Measurements from ENCODE around the gene PGM5.
"Not testable (repeated sequence)": the region's sequence is repeated elsewhere in the genome, so short reads cannot be mapped to it uniquely, and the experiment has no call there.

The PGM5 gene

DNA sequence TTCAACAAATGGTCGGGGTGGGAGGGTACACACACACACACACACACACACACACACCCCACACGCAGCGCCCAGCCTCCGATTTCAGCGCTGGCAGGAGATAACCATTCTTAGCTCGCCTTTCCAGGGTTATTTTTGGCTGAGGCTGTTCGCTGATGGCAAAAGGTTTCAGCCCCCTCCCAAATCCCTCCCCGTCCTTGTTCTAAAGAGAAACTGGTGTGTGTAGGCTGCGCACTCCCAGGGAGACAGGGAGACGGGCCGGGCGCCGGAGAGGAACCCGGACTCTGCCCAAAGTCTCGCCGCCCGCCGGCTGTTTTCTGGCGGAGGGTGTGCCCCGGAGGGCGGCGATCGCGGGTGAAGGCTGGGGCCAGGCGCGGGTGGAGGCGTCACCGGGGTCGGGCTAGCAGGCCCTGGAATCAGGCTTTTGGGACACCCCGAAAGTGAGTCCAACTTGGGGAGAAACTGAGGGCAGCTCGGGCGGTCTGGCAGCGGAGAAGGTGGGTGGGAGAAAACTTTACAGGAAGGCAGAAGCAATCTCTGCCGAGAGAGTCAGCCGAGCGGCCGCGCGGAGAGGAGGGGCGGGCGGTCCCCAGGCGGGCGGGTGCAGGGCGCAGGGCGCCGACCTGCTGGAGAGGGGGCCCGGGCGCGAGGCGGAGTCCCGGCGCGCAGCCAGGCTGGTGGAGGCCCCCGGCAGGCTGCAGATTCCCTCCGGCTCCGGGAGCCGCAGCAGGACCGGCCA lies at the start of gene PGM5:
Gene PGM5, plus strand, starts transcription at position 232 of the 739 bp plus-strand sequence. CDS start 517 bp downstream, outside the sequence.
- DNase-seq = not testable (repeated sequence)

DNA sequence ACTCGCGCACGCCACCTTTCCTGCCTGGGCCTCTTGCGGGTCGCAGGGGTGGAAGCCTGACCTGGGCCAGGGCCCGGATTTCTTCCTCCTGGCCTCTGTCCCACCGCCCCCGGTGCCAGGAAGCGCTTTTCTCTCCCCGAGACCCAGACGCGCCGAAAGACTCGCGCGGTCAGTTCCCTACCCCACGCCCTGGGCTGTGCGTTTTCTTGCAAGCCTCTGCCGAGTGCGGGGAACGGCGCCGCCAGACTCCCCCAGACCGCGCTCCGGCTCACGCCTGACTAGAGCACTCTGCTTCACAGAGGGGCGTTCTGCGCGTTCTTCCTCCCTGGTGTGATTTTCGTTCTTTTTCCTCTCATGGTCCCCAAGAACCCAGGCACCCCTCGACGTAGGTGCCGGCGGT lies 49.3 kb upstream of the PGM5 start:
- not testable (repeated sequence) for DNase-seq

DNA sequence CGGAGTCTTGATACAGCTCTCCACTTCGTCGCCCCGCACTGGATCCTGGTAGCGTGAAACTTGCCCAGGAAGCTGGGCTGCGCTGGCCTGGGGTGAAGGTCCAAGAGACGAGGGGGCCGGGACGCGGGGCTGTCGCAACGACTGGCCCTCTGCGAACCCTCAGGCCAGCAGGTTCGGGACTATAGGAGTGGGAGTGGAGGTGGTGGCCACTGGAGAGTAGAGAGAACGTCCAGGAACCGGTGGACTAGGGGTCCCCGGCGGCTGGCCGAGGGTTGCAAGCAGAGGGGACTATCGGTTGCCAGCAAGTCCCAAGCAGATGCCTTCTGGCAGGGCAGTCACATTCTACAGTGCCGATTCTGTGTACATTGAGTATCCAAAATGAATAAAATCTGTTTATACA lies 48.8 kb upstream of the PGM5 start:
- not testable (repeated sequence) for DNase-seq

DNA sequence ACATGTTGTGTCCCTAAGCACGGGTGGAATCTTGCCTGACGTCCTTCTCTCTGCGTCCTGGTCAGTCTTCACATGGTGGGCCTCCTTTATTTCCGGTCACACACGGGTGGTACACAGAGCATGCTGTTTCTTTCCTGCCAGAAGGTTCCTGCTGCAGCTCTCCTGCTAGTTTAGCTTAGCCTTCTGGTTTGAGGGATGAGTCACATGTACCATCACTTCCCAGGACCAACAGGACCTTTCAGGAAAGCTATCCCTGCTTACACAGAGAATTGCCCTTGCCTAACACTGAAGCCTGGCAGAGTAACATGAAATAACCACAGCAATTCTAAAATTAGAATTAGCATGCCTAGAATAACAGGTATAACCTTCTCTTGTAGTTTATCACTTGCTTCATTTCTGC lies 45.2 kb upstream of the PGM5 start:
- not testable (repeated sequence) for DNase-seq

DNA sequence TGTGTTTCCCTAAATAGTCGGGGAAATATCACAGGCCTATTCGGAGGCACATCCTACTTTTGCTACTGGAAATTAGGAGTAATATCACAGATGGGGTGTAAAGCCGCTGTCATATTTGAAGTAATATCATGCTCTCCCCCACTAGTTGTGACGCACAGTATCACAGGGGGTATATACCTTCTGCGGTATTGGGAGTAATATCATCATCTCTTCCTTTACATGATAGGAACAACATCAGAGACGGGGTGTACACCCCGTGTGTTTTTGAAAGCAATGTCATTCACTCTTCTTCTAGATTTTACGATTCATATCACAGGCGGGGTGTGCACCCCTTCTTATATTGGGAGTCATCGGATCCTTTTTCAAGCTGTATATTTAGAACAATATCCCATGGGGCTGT lies 38.2 kb upstream of the PGM5 start:
- DNase-seq = not testable (repeated sequence)

DNA sequence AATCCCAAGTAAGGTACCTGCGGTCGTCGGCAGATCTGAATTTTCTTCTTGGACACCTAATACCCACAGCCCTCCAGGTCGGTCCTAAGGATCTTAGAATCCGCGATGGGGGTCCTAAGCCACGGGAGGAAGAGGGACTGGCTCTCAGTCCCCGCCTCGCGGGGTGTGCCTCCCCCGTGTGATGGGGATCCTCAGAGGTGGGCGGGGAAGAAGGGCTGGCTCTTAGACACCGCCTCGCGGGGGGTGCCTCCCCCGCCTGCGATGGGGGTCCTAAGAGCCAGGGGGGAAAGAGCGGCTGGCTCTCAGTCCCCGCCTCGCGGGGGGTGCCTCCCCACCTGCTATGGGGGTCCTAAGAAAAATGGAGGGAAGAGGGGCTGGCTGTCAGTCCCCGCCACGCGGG lies 32.7 kb upstream of the PGM5 start:
- DNase-seq = not testable (repeated sequence)

DNA sequence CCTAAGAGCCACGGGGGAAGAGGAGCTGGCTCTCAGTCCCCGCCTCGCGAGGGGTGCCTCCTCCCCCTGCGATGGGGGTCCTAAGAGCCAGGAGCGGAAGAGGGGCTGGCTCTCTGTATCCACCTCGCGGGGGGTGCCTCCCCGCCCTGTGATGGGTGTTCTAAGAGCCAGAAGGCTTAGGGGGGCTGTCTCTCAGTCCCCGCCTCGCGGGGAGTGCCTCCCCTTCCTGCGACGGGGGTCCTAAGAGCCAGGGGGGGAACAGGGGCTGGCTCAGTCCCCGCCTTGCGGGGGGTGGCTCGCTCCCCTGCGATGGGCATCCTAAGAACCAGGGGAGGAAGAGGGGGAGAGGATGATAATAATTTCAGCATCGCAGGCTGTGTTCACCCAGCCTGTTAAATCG lies 31.9 kb upstream of the PGM5 start:
- DNase-seq = not testable (repeated sequence)

DNA sequence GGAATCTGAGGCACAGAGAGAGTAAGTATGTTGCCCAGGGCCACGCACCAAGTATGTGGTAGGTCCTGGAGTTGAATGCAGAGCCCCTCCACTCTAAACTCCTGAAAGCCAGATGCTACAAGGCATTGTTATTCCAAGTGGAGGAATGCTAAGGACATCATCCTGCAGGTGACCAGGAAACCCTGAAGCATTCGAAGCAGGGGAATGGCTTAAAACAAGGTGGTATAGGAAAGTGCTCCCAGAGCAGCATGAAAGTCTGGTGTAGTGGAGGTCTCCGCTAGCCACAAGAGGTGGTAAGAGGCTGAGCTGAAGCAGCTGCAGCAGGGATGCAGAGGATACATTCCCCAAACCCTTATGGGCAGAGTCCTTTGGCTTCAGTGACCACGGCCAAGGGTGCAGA lies 27.3 kb upstream of the PGM5 start:
- not testable (repeated sequence) for DNase-seq

DNA sequence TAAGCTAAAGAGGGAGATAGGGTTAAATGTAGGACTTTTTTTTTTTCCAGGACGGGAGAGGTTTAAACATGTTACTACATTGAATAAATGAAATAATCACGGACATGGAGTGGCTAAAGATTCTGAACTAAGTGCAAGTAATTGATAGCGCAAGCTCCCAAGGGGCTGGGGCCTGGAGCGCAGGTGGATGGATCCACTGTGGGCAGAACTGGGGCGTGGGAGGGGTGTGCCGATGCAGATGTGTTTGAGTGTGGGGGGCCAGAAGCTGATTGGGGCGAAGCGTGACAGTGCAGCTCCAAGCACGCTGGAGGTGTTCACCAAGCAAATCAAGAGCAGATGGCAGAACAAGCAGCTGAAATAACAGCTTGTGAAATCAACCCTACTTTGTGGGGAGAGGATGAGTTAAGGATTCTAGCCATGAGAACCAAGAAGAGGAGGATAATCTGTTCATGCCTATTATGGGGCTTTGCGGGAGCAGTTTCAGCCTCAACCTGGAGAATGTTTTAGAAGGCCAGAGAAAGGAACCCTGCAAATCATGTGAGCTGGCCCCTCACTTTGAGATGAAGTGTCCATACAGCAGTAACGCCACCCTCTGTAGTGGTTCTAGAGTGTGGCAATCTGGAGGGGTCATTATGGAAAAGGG lies 25.8 kb upstream of the PGM5 start:
- DNase-seq = not testable (repeated sequence)

DNA sequence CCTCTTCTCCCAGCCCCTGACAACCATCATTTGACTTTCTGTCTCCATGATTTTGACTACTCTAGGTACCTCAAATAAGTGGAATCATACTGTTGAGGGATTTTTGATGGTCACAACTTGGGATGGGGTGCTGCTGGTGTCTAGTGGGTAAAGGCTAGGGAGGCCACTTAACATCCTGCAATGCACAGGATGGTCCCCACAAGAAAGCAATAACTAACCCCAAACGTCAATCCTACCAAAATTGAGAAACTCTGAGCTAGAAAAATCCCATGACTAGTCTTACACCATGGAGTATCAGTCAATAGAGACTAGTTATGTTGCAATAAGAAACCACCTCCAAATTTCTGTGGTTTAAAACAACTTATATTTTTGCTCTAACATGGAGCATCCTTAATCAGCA lies 24.3 kb upstream of the PGM5 start:
- not testable (repeated sequence) for DNase-seq

DNA sequence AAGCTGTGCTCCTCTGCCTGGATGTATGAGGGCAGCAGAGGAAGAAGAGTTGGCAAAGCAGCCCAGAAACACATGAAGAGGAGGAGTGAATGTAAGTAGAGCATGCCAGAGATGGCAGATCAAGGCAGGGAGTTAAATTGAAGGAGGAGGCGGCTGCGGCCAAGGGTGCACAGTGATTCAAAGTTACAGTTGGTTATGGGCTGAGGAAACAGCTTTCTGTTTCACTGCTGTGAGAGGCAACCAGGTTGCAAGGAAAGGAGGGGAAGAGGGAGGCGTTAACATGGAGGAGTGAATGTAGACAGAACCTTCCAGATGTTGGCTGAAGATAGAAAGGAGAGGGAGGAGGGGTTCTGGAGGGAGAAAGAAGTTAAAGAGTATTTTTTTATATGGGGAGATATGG lies 20.5 kb upstream of the PGM5 start:
- DNase-seq = not testable (repeated sequence)

DNA sequence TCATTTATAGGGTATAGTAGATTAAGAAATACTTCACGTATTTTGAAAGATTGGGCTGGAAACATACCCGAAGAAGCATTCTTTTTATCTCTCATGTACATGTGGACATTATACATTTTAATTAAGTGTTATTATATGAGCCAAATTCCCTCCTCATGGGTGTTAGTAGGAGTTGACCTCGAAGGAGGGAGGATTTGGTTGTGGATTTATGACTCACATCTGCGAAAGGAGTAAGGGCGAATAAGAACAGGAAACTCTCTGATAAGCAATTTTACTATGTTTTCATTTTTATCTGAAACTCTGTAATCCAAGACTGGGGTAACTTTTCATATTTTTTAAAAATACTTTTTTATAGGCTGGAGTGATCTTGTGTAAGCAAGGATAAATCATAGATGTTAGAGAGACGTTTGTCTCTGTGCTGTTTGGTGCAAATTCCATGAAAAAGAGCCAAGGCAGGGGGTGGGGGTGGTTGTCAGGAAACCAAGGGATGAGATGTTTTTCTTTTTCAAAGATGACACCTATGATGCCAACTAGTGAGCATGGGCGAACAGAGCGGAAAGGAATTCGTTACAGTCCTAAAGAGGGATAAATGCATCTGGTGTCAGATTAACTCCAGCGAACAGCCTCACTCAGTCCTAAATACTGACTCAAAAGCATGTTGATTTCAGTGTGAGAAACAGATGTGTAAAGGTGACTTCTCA lies 19.6 kb upstream of the PGM5 start:
- DNase-seq = not testable (repeated sequence)

DNA sequence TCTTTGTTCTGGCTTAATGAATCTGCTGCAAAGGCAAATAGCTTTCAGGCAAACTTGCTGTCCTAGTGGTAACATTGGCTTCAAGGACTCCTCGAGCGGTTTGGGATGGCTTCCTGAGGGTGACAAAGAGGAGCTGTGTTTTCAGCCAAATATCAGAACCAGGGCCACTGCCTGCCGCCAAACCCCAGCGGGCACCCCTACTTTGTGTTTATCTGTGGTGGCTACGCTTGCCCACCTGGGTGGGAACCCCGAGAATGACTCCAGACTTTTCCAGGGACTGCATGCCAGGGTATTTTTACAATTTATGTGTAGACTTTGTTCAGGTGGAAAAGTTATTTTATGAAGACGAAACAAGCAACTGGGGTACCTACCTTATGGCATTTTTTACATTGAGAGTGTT lies 18.4 kb upstream of the PGM5 start:
- not testable (repeated sequence) for DNase-seq

DNA sequence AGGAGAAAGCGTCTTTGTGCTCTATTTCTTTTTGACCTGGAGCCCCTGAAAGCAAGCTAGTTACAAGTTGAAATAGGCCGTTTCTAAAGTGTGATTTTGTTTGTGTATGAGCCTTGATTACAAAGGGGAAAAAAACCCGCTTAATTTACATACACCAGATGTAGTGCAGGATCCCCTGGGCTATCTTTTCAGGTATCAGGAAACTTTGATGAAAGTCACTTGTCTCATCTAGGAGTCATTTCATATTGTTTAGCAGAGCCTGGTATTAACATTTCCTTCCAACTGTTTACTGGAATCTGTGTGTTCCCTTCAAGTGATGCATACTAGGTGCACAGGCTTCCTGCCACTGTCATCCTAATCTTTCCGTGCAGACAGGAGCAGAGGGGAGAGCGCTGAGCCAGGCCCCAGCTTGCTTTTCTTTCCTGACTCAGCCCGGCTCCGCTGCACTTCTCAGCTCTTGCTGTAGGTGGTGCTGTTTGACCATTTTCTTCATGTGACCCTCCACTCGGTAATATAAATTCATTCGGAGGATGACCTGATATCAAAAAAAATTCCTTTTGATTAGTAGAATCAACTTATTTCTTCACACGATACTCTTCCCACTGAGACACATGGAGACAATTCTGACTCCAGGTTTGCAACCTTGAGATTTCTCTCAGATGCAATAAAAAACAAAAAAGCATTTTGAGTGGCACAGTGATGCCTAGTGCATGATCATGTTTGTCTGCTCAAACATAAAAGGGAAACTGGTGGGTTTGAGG lies 14.0 kb upstream of the PGM5 start:
- DNase-seq = not testable (repeated sequence)

DNA sequence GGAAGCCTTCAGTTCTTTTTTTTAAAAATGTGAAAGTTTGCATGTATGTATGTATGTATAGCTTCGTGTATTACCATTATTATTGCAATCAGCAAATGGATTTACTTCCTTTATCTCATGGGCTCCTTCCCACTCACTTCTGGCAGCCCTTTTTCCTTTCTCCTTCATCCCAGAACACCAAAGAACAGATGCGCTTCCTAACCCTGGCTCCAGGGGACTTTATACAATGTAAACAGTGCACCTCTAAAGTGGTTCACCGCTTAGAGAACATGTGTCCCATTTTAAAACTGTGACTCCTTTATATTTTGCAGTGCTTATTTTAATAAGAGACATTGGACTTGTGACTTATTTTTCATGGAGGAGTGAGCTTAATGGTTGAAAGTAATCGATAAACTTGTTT lies 13.2 kb upstream of the PGM5 start:
- not testable (repeated sequence) for DNase-seq

DNA sequence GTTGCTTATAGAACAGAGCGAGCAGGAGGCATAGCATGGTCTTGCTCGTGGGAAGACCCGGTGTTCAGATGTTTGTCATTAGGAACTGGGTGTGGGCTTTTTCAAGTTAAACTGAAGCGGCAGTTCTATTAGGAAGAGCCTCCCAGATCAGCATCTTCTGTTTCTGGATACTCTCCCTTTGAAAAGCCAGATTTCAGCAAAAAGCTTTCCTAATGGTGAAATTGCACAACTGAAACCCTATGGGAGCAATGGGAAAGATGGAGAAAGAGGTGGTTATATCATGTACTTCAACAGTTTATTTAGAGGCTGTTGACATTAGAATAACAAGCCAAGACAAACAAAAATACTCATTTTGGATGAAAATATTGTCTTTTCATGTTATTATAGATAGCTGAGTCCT lies 12.4 kb upstream of the PGM5 start:
- DNase-seq = not testable (repeated sequence)

DNA sequence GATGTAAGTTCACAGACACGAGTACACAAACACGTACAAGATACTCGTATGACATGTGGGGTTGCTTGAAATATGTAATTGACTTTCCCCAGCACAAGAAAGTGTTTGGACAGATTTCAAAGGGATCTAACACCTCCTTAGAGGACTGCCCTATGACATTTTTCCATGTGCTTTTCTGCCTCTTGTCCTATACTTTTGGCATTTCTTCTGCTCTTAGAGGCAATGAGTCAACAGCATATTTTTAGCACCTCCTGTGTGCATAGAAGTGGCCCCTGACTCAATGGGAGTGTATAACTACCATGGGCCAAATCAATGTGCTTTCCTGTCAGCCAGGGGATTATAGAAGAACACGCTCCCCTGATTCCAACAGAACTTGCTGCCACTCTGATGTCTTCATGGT lies 4.7 kb upstream of the PGM5 start:
- not testable (repeated sequence) for DNase-seq

DNA sequence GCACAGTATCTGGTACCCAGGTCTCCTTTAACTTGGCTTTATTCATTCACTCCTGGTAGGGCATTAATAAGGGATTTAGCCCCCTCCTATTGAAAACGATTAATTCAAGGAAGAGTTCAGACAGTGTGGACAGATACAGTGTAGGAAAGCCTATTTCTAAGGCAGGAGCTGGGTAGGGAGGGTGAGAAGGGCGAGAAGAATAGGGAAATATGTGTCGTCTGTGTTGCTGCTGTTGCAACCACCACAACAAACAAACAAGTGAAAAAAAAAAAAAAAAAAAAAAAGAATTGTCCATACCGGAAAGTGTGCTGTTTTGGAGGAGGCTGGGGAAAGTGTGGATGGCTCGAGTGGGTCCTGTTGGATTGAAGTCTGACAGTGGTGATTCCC lies 425 bp upstream of the PGM5 start:
- not testable (repeated sequence) for DNase-seq

DNA sequence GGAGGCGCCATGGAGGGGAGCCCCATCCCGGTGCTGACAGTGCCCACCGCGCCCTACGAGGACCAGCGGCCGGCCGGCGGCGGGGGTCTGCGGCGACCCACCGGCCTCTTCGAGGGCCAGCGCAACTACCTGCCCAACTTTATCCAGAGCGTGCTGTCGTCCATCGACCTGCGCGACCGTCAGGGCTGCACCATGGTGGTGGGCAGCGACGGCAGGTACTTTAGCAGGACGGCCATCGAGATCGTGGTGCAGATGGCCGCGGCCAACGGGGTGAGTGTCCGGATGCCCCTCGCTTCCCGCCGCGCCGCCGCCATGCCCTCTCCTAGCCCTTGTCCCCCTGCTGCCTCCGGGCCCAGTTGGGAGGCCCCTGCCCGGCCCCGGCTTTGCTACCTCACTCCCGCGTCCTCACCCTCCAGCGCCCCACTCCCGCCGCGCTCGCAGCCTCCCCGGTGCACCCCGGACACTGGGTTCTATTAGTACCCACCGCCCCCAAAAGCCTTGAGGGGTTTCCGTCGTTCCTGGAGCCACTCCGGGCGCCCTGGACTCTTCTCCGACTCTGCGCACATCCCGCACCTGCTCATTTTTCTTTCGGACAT lies 806 bp downstream of the PGM5 start:
- DNase-seq = not testable (repeated sequence)

DNA sequence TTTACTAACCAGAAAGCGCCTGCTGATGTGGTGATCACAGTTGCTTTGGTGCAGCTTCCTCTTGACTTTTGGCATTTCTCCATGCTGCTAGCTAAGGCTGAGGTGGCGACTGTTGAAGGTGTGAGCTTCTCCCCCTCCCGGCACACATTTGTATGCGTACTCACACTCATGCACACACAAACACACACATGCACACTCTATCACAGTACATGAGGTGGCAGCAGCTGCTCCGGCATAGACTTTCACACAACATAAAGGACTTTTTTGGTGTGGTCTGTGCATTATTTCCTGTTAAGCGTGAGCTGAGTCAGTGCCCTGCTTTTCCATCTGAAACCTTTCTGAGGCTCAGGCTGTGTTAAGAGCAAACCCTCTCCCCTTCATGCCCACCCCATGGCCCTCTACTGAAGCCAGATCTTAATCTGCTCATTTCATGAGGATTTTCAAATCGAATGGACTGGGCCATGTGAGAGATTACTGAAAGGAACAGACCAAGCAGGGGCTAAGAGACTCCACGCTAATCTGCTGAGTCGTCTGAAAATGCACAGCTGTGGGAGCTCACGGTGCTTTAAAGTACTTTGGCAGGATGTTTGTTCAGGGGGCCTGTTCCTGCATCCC lies 10.6 kb downstream of the PGM5 start:
- not testable (repeated sequence) for DNase-seq

DNA sequence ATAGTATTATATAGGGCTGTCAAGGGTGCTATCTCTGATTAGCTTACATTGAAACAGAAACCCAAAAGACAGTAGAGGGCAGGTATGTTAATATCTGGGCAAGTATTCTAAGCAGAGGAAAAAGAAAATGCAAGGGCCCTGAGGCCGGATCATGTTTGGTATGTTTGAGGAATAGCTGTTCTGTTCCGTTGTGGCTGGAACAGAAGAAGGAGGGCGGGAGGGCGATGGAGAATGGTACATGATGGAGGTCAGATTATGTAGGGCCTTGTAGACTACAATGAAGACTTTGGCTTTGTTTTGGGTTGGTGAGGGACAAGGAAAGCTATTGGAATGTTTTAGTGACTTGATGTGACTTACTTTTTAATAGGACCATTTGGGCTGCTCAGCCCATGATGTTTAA lies 19.4 kb downstream of the PGM5 start:
- not testable (repeated sequence) for DNase-seq

DNA sequence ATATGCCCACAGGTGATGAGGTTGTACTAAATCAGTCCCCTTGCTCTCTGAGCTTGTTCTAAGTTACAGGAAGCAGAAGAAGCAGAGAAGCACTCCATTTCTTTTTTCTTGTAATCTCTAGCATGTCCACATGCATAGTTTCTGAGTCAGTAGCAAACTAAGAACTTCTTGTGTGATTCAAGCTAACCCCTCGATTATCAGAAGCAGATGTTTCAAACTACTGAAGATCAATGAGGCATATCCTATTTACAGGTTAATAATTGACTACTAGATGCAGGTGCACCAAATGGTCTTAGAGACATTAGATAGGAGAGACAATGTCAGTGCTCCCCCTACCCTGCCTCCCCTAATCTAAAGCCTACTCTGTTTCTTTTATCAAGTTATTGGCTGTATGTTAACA lies 21.3 kb downstream of the PGM5 start:
- DNase-seq = not testable (repeated sequence)
